ENCODE measurements around the gene ARRB1.

ARRB1 gene

GRCh38 chr11:75271730-75272129, 79.7 kb downstream of the ARRB1 start:
- DNase-seq = no peak

GRCh38 chr11:75270896-75271418, 80.5 kb downstream of the ARRB1 start:
- peak in 1 of 2 experiments; percentile 4 for DNase-seq

GRCh38 chr11:75269896-75270295, 81.6 kb downstream of the ARRB1 start:
- no peak for DNase-seq

- no peak for DNase-seq
Observed at GRCh38 chr11:75269367-75269660, 82.1 kb downstream of the ARRB1 start.

DNA sequence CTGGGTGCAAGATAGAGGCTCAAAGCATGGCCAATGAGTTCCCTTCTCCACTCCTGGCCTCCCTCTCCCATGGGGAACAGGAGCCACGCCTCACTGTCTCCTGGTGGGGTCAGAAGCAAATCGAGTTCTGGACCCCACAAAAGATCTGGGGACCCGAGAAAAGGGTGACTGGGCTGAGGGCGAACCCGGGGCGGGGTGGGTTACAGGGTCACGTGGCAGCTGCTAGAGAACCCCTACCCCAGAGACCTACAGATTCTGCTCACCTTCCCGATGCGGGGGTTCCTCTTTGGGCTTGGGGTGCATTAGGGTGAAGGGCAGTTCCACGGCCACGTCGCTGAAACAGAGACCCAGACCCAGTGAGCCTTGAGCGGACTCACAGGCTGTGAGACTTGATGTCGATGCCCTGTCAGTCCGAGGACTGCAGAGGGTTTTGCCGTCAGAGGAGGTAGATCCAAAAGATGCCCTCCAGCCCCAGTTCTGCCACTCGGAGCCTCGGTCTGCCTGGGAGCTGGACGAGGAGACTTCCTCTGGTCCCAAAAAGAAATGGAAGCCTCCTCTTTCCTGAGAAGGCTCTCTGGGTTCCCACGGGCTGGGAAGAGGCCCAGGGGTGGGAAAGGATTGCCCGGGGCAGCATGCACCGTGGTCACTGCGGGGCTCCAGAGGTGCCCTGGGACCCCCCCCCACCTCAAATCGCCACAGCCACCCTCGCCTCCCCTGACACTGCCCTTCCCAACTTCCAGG, 82.7 kb downstream of the ARRB1 start:
- DNase-seq = no peak

GRCh38 chr11:75267171-75267970, 84.1 kb downstream of the ARRB1 start:
- no peak for DNase-seq

DNA sequence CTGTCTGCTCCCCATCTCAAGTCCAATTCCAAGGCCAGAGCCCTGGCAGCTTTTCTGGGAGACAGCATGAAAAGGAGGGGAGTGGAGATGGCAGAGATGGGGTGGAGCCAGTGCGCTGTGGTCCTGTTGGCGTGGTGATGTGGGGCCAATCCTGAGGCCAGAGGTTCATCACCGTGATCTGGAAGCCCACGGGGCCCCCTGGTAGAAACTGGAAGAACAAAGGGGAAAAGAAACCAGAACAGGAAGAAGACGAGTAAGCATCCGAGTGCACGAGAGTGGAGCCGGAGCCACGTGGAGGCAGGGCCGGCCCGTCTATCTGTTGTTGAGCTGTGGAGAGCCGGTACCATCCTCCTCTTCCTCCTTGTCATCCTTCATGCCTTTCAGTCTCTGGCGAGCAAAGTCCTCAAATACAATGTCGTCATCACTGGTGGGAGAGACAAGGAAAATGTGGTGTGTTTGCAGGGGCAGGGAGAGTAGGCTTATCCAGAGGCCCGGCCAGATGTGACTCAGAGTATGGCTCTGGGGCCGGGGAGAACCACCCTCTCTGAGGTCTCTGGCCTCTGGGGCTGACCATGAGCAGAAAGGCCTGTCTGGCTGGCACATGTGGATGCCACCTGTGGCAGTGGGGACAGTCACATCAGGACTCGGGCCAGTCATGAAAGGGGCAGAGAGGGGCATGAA, 85.5 kb downstream of the ARRB1 start:
- no peak for DNase-seq

DNA sequence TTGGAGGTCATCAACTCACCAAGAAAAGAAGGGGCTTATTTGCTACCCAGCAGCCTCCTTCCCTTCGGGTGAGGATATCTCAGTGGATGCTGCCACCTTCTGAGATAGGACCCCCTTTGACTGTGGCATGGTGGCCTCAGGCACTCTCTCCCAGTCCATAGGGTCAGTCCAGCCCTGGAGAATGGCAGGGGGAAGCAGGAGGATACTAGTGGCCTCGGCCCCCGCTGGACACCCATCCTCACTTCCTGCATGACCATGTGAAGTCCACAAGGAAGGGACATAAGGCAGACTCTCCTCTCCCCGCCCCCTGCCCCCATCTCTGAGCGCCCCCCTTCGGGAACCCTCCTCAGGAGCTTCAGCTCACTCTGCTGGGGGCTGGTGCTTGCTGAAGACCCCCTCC, 86.5 kb downstream of the ARRB1 start:
- DNase-seq = no peak

- no peak for DNase-seq
Observed at GRCh38 chr11:75264356-75264755, 87.1 kb downstream of the ARRB1 start.

- no peak for DNase-seq
Observed at GRCh38 chr11:75263944-75264349, 87.5 kb downstream of the ARRB1 start.

DNA sequence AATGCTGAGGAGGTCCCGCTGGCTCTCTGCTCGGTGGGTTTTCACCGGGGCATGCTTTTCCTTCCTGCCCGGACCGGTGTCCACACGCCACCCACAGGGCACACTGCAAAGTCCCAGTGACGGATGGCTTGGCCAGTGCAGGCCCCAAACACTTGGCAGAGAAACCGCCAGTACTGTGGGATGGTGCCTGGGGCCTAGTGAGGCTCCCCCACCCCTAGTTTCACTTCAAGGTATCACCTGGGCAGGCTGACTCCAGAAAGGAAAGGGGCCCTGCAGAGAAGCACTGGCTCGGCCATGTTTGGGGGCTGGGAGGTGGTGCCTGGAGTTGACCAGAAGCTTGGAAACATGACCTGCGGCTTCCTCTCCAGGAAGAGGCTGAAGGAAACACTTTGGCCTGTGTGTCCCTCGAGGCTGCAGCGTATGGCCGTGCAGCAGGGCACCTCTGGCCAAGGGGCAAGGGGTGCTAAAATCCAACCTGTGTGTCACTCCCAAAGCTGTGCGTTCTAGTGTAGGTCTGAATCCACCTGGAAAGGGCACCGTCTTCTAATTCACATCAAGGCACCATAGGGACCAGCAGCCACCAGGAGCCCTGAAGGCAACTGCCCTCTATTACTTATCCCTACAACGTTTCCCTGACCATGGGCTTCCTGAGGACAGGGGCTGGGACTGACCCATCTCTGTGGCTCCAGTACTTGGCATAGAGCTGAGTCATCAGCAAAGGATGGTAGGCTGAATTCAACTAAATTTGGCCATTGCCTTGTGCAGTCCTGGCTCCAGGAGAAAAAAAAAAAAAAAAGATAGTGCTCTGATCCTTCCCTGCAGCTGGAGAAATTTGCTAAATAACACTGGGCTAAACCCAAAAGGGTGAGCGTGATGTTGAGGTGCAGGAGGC, 88.3 kb downstream of the ARRB1 start:
- DNase-seq = no peak

DNA sequence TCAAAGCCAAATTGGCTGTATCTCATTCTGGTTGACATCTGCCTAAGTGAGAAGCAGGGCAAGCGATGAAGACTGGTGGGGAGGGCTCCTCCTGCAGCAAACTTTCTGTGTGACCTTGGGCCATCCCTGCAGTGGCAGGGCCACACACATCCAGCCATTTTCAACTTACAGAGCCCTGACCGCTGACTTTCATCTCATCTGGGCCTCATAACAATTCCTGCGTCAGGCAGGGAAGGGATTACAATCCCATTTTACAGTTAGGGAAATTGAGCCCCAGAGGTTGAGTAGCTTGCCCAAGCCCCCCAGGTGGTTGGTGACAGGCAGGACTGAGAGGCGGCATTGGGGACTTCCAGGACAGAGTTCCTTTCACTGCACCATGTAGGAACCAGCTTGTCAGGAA, 89.0 kb downstream of the ARRB1 start:
- no peak for DNase-seq

- DNase-seq = no peak
Observed at GRCh38 chr11:75261902-75262361, 89.5 kb downstream of the ARRB1 start.

GRCh38 chr11:75260396-75261170, 90.9 kb downstream of the ARRB1 start:
- DNase-seq = no peak

GRCh38 chr11:75254326-75254725, 97.1 kb downstream of the ARRB1 start:
- DNase-seq = no peak

- no peak for DNase-seq
Observed at GRCh38 chr11:75249704-75250103, 101.8 kb downstream of the ARRB1 start.

DNA sequence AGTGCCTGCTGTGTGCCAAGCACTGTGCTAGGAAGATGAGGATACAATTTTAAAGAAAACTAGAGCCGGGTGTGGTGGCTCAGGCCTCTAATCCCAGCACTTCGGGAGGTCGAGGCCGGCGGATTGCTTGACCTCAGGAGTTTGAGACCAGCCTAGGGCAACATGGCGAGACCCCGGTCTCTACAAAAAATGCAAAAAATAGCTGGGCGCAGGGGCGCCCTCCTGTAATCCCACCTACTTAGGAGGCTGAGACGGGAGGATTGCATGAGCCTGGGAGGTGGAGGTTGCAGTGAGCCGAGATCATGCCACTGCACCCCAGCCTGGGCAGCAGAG, 102.6 kb downstream of the ARRB1 start:
- DNase-seq = no peak

DNA sequence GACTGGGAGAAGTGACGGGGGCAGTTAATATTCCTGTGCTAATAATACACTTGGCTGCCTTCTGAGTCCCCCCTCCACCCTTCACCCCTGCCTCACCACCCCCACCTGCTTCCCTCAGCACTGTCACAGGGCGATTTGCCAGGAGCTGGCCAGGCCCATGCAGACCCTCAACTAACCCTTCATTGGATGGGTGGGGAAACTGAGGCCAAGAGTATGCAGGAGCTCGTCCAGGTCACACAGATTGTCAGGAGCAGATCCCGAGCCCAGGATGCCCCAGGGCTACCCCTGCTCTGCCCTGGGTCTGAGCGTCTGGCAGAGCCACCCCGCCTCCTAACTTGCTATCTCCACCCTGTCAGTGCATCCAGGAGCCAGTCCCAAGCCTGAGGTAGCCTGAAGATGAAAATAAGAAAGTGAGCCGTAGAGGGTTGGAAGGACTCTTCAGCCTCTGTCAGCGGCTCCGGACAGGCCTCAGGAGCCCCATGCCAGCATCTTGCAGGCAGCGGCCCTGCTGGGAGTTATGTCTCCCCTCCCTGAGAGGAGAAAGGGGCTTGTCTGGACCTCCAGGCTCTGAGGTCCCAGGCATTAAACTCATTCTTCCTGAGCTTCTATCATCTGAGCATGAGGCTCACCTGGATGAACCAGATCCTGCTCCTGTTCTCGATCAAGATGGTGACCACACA, 104.7 kb downstream of the ARRB1 start:
- DNase-seq = no peak

DNA sequence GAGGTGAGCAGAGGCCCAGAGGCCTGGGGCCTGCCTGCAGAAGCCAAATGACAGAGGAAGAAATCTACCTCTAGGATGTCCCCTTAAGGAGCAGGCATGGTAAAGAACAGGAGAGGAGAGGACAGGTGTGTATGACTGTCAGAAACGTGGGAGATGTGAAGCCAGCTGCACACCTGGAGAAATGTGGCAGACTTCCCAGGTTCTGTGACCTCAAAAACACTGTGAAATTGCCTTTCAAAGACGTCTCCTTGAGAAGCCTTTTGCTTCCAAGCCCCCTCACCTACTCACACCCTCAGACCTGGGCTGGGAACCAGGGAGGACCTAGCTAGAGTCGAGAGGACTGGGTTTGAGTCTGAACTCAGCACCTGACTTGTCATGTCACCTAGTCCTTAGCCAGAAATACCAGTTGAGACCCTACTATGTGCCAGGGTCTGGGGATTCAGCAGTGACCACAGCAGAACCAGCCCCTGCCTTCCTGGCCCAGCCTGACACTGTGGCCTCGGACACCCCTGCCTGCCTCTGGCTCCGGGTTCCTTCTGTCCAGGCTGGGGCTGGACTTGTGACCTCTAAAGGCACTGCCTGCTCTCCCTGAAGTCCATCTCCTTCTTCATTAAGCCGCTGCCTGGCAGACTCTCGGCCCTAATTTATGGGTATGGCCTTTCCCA, 105.3 kb downstream of the ARRB1 start:
- DNase-seq = no peak

GRCh38 chr11:75245356-75246005, 106.0 kb downstream of the ARRB1 start:
- no peak for DNase-seq
